Lower lobe of right lung (tissue), 2 donors: ENCODE data around the gene CLCN7. TPM values are rescaled to one million over a fixed set of nuclear protein-coding genes. Genes with fewer than 3 reads are reported as not detected.

ENCODE experiments used
- ATAC-seq, 2 donors: fragments of 200-7000 bp; cut with Tn5 transposase; one replicate each; pipeline ENCODE4 v1.9.1; 2020 to 2022; ENCODE audit warnings: mild to moderate bottlenecking in 2 of 2, moderate library complexity in 2 of 2
- DNase-seq: peaks from one replicate; pipeline ENCODE4 v3.0.0-alpha.2; 2020
- H3K27ac ChIP-seq: fragments of 200-600 bp; one replicate; pipeline ENCODE4 v1.8.0; 2022
- H3K27me3 ChIP-seq: fragments of 200-600 bp; one replicate; pipeline ENCODE4 v1.8.0; 2022; ENCODE audit warnings: low read depth
- H3K36me3 ChIP-seq: fragments of 200-600 bp; one replicate; pipeline ENCODE4 v1.8.0; 2022; ENCODE audit warnings: mild to moderate bottlenecking
- H3K4me1 ChIP-seq: fragments of 200-600 bp; one replicate; pipeline ENCODE4 v1.8.0; 2022
- H3K4me3 ChIP-seq: fragments of 200-600 bp; one replicate; pipeline ENCODE4 v1.8.0; 2022; ENCODE audit warnings: mild to moderate bottlenecking
- H3K9me3 ChIP-seq: fragments of 200-600 bp; one replicate; pipeline ENCODE4 v1.8.0; 2022
- intact Hi-C: fragments of 100-400 bp; cut with DNase I; formaldehyde crosslinking; loops from one replicate; pipeline ENCODE4 v1.11.0; 2022
- total RNA-seq: library from RNA; stranded (reverse); fragmentation: NEBNext Ultra II Directional; extraction: Animal tissue kit (Norgen Biotek cat#: 25700); gene quantifications from one replicate; pipeline ENCODE4 v1.2.1, GENCODE V29; 2021
- TF ChIP-seq, protein P1 (sequence below): fragments of 200-600 bp; IDR thresholded peaks from one replicate; pipeline ENCODE4 v1.8.0; 2022; ENCODE audit warnings: antibody characterized with exemption, mild to moderate bottlenecking
- donor health status: DM: no; HTN: yes; CAD: no; lungs with severe emphysema.

The CLCN7 gene
- total RNA-seq, 1 donor from 2014 or later = 146 TPM

DNA sequence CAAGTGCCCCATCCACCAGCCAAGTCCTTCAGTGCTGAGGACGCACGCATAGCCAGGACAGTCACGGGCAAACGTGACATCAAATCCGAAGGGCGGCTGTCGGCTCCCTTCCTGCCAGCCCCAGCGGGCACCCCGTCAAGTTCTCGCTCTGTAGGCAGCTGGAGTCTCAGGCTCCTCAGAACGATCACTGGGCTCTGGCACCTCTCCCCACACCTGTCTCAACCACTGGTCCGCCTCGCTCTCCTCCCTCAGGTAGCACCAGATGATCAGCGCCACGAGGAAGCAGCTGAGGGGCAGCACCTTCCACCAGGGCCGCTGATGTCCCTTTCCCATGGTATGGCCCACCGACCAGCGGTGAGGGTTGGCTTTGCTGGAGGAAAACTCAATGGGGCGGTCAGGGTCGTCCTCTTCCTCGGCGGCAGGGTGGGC, 54.7 kb downstream of the CLCN7 start:
- Histone ChIP-seq H3K27me3 (no peaks in the 10 kb centered on the region), H3K4me1 (peaks cover 18% of the 10 kb centered on the region), H3K4me3 (peak overlapping the region; percentile 97), H3K36me3 (no peaks in the 10 kb centered on the region), H3K9me3 (no peaks in the 10 kb centered on the region), H3K27ac (peak overlapping the region; percentile 95)
- intact Hi-C loops = no loop called here
- ATAC-seq = peak; percentile 8 to 15
- DNase-seq = no peak
- TF ChIP-seq, protein P1, sequence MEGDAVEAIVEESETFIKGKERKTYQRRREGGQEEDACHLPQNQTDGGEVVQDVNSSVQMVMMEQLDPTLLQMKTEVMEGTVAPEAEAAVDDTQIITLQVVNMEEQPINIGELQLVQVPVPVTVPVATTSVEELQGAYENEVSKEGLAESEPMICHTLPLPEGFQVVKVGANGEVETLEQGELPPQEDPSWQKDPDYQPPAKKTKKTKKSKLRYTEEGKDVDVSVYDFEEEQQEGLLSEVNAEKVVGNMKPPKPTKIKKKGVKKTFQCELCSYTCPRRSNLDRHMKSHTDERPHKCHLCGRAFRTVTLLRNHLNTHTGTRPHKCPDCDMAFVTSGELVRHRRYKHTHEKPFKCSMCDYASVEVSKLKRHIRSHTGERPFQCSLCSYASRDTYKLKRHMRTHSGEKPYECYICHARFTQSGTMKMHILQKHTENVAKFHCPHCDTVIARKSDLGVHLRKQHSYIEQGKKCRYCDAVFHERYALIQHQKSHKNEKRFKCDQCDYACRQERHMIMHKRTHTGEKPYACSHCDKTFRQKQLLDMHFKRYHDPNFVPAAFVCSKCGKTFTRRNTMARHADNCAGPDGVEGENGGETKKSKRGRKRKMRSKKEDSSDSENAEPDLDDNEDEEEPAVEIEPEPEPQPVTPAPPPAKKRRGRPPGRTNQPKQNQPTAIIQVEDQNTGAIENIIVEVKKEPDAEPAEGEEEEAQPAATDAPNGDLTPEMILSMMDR = no peak

DNA sequence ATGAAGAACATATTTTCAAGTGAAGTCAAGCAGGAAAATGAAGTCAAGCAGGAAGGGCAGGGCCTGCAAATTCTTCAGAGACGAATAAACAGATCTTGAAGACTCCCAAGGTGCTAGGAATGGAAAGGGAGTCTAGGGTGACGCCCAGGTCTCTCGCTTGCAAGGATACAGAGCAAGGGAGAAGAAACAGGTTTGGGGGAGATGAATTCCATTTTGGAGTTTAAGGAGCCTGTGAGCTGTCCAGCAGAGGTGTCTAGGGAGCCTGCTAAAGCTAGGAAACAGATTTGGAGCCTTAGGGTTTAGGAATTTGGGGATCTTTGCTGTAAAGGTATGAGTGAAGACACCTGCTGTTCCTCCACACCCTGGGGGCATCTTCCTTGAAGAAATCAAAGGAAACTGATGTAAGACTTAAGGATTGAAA, 58.3 kb downstream of the CLCN7 start:
- DNase-seq = no peak
- no peaks in the 10 kb centered on the region for H3K9me3 ChIP-seq
- TF ChIP-seq, protein P1 = no peak
- peaks cover 16% of the 10 kb centered on the region for H3K36me3 ChIP-seq
- H3K27ac ChIP-seq = no peak overlapping the region
- peaks cover 38% of the 10 kb centered on the region for H3K4me1 ChIP-seq
- no peaks in the 10 kb centered on the region for H3K27me3 ChIP-seq
- H3K4me3 ChIP-seq = no peak overlapping the region
- no peak for ATAC-seq
- intact Hi-C loops = no loop called here

DNA sequence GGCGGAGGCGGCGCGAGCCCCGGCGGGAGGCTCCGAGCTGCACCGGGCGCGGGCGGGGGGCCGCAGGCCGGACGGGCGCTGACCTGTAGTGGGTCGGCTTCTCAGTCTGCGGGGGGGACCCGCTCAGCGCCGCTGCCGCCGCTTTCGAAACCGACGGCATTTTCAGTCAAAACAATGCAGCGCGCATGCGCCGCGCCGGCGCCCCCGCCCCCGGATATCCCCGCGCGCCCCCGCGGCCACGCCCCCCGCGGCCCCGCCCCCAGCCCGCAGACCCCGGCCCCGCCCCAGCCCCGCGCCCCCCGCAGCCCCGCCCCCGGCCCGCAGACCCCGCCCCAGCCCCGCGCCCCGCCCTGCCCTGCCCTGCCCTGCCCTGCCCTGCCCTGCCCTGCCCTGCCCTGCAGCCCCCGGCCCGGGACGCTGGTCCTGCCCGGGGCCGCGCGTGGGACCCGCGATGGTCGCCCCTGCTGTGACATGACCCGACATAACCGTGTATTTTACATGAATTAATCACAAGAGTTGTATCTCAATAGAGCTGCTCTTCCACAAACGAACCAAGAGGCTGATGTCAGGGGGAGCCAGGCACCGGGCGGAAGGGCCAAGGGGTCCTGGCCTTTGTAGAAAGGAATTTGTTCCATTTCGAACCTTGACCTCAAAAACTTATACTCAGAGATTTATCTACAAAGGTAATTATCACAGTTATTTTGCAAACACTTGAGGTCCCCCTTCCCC, 60.1 kb downstream of the CLCN7 start, which contains the start of gene UNKL:
Gene UNKL (minus strand): TSS at position 173 of the 729 bp plus-strand sequence. CDS start 13 bp downstream, at position 160.
- peak; percentile 69 to 73 for ATAC-seq

DNA sequence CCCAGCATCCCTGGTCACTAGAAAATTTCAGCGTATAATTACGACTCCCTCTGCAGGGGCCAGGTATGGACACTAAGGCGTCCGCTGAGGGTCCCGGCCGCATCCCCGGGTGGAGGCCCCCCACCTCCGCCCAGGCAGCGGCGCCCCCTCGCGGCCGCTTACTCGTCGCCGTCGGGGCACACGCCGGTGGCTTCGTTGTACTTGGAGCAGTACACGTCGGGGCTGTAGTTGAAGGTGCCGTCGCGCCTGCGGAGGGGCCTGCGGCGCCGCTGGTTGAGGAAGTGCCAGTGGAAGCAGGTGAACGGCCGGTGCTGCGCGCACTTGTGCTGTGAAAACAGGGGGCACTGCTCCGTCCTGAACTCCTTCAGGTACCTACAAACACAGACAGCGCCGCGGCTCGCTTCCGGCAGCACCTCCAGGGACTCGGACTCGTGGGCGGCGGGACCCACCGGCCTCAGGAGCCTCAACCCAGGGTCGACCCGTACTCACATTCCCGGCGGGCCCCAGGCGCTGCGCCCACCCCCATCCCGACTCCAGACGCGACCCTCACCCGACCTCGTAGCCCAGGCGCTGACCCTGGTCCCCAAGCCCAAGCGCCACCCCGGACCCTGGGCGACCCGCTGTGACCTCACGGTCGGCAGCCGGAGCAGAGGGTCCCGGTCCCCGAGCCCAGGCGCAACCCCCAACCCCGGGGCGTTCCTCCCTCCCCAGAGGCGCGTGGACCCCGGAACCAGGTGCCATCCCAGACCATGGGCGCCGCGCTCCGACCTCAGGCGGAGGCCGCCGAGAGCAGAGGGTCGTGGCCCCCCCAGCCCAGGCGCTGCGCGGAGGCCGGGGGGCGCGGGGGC, 60.9 kb downstream of the CLCN7 start:
- Histone ChIP-seq H3K27me3 (no peaks in the 10 kb centered on the region), H3K9me3 (no peaks in the 10 kb centered on the region), H3K36me3 (peaks cover 37% of the 10 kb centered on the region), H3K4me1 (peaks cover 22% of the 10 kb centered on the region), H3K27ac (peak overlapping the region; percentile 86), H3K4me3 (peak overlapping the region; percentile 84)
- DNase-seq (peak; percentile 79), ATAC-seq (peak; percentile 65)
- intact Hi-C loops = no loop called here
- TF ChIP-seq, protein P1 = peak; percentile 72

More for the DNA sequence above, 60.1 kb downstream of the CLCN7 start, which contains the start of gene UNKL:
- Histone ChIP-seq H3K27me3 (no peaks in the 10 kb centered on the region), H3K4me1 (peaks cover 29% of the 10 kb centered on the region), H3K36me3 (peaks cover 34% of the 10 kb centered on the region), H3K9me3 (no peaks in the 10 kb centered on the region), H3K27ac (peak within 1 kb of the TSS; percentile 89), H3K4me3 (peak within 1 kb of the TSS; percentile 84)
- peak; percentile 89 for DNase-seq
- intact Hi-C loops = no loop called here
- TF ChIP-seq, protein P1 = no peak

DNA sequence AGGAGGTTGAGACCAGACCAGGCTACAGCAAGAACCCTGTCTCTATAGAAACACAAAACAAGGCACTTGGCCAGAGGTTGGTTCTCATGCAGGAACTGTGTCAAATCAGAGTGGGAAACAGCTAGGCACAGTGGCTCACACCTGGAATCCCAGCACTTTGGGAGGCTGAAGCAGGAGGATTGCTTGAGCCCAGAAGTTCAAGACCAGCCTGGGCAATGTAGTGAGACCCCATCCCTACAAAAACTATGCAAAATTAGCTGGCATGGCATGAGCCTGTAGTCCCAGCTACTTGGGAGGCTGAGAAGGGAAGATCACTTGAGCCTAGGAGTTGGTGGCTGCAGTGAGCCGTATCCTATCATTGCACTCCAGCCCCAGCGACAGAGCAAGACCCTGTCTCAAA, 62.0 kb downstream of the CLCN7 start:
- no peak overlapping the region for H3K4me3 ChIP-seq
- H3K27me3 ChIP-seq = no peaks in the 10 kb centered on the region
- TF ChIP-seq, protein P1 = no peak
- H3K9me3 ChIP-seq = no peaks in the 10 kb centered on the region
- no peak for DNase-seq
- H3K36me3 ChIP-seq = peaks cover 37% of the 10 kb centered on the region
- no peak for ATAC-seq
- intact Hi-C loops = no loop called here
- peaks cover 33% of the 10 kb centered on the region for H3K4me1 ChIP-seq
- H3K27ac ChIP-seq = no peak overlapping the region
